HepG2 (cell line): ENCODE measurements around the gene PTGIS. TPM values are rescaled to one million over a fixed set of nuclear protein-coding genes. Genes with fewer than 3 reads are reported as not detected.

Experiments
- CEBPG ChIP-seq: IDR thresholded peaks from 2 replicates; pipeline ENCODE4 v1.6.1; 2016
- JUNB ChIP-seq: sonication (generic); formaldehyde crosslinking; IDR thresholded peaks from 2 replicates; pipeline ENCODE4 v1.8.0; 2022; ENCODE audit warnings: missing genetic modification reagents, mild to moderate bottlenecking, borderline replicate concordance
- NFATC3 ChIP-seq: sonication (generic); formaldehyde crosslinking; IDR thresholded peaks from 2 replicates; pipeline ENCODE4 v1.5.1; 2020; ENCODE audit warnings: mild to moderate bottlenecking, missing genetic modification reagents
- NR2F6 ChIP-seq, 2 experiments: IDR thresholded peaks; 2 replicates each; pipeline ENCODE4 v1.6.1; 2016; ENCODE audit warnings: antibody characterized with exemption in 1 of 2, mild to moderate bottlenecking in 1 of 2
- RERE ChIP-seq: IDR thresholded peaks from 2 replicates; pipeline ENCODE4 v1.6.1; 2016; ENCODE audit warnings: low read depth, missing genetic modification reagents, missing compliant biosample characterization
- SOX13 ChIP-seq, 3 experiments: fragments of 450-650 bp in 1 of 3; sonication (generic) in 1 of 3; formaldehyde crosslinking in 1 of 3; IDR thresholded peaks in 2 of 3; conservative IDR thresholded peaks in 1 of 3; 2 replicates each; pipeline versions ENCODE4 v1.5.0 to v1.6.1; 2016 to 2020; ENCODE audit warnings: antibody characterized with exemption in 1 of 3, mild to moderate bottlenecking in 1 of 3, missing compliant biosample characterization in 1 of 3, missing genetic modification reagents in 1 of 3, moderate library complexity in 1 of 3
- ZBTB37 ChIP-seq: sonication (generic); formaldehyde crosslinking; IDR thresholded peaks from 2 replicates; pipeline ENCODE4 v1.4.0; 2020; ENCODE audit warnings: mild to moderate bottlenecking, missing genetic modification reagents
- ZFP41 ChIP-seq: sonication (generic); formaldehyde crosslinking; IDR thresholded peaks from 2 replicates; pipeline ENCODE4 v1.4.0; 2020; ENCODE audit warnings: mild to moderate bottlenecking, missing genetic modification reagents, borderline replicate concordance
- ZNF281 ChIP-seq: sonication (generic); formaldehyde crosslinking; IDR thresholded peaks from 2 replicates; pipeline ENCODE4 v1.4.0; 2020; ENCODE audit warnings: missing genetic modification reagents, borderline replicate concordance
- ZNF331 ChIP-seq: sonication (generic); formaldehyde crosslinking; IDR thresholded peaks from 2 replicates; pipeline ENCODE4 v1.4.0; 2020; ENCODE audit warnings: missing genetic modification reagents
- ZNF343 ChIP-seq: sonication (generic); formaldehyde crosslinking; IDR thresholded peaks from 2 replicates; pipeline ENCODE4 v1.4.0; 2020; ENCODE audit warnings: mild to moderate bottlenecking, missing genetic modification reagents
- ZNF574 ChIP-seq: sonication (generic); formaldehyde crosslinking; IDR thresholded peaks from 2 replicates; pipeline ENCODE4 v1.4.0; 2020; ENCODE audit warnings: missing genetic modification reagents
- ZNF607 ChIP-seq: sonication (generic); formaldehyde crosslinking; IDR thresholded peaks from 2 replicates; pipeline ENCODE4 v1.5.1; 2020; ENCODE audit warnings: missing genetic modification reagents, mild to moderate bottlenecking, borderline replicate concordance
- ZNF619 ChIP-seq: sonication (generic); formaldehyde crosslinking; IDR thresholded peaks from 2 replicates; pipeline ENCODE4 v1.4.0; 2020; ENCODE audit warnings: mild to moderate bottlenecking, missing genetic modification reagents
- ZNF75D ChIP-seq: sonication (generic); formaldehyde crosslinking; IDR thresholded peaks from 2 replicates; pipeline ENCODE4 v1.8.1; 2023; ENCODE audit warnings: missing genetic modification reagents, mild to moderate bottlenecking, borderline replicate concordance
- polyA plus RNA-seq, 8 experiments: library from polyadenylated mRNA; depleted of rRNA in 3 of 8; stranded (reverse) in 7 of 8; unstranded in 1 of 8; fragments of >200 nt; fragmentation: Illumina TruSeq in 4 of 8; extraction: Trizol in 4 of 8; gene quantifications; 2 replicates each; pipeline versions ENCODE4 v1.2.1 to v1.2.3, GENCODE V29; 2011 to 2016; ENCODE audit warnings: low read depth in 4 of 8, missing spikeins in 1 of 8, mixed read lengths in 1 of 8; ENCODE audit not compliant: insufficient read depth in 1 of 8
- total RNA-seq, 5 experiments: library from RNA; depleted of rRNA; stranded (reverse); fragments of >200 nt; fragmentation: Illumina TruSeq; extraction: Trizol; gene quantifications; 2 replicates each; pipeline ENCODE4 v1.2.3, GENCODE V29; 2016; ENCODE audit warnings: low read depth in 1 of 5
- TF ChIP-seq, protein P1 (sequence below): IDR thresholded peaks from 2 replicates; pipeline ENCODE4 v1.6.1; 2012; ENCODE audit warnings: inconsistent platforms

The PTGIS gene
- total and polyA plus RNA-seq, 2 of the 13 experiments (the other 11 are each of a cell fraction or from before 2014, with no cell fraction given), result not detected

GRCh38 chr20:49479785-49480184, 88.2 kb downstream of the PTGIS start (continued):
- TF ChIP-seq JUNB (no peak), ZNF619 (CRISPR knock-in tag) (no peak), ZNF331 (CRISPR knock-in tag) (peak; percentile 47; the same call in 1 of the 2 replicates), NR2F6 (IDR thresholded peaks at IDR 0.05) (peak; percentile 80), NR2F6 (CRISPR knock-in tag; IDR thresholded peaks at IDR 0.05) (peak; percentile 72; the same call in 1 of the 2 replicates), ZNF343 (CRISPR knock-in tag) (0 out of 2 replicates have a peak, but pooled peaks have one; percentile 31), SOX13 (IDR thresholded peaks at IDR 0.05) (no peak), SOX13 (CRISPR knock-in tag; conservative IDR thresholded peaks at IDR 0.05 in 1 of 2, IDR thresholded peaks at IDR 0.05 in 1 of 2) (peak in 1 of 2 experiments; percentile 68; a peak in 2 of 4 replicates), NFATC3 (no peak), CEBPG (peak; percentile 39; the same call in 1 of the 2 replicates), ZNF574 (CRISPR knock-in tag) (0 out of 2 replicates have a peak, but pooled peaks have one; percentile 15), ZNF75D (CRISPR knock-in tag) (no peak), ZNF607 (CRISPR knock-in tag) (no peak), ZBTB37 (peak; percentile 88; the same call in 1 of the 2 replicates), RERE (CRISPR knock-in tag) (peak; percentile 45; the same call in 1 of the 2 replicates), ZNF281 (no peak), ZFP41 (CRISPR knock-in tag) (no peak; the same call in 1 of the 2 replicates)
- TF ChIP-seq, protein P1, sequence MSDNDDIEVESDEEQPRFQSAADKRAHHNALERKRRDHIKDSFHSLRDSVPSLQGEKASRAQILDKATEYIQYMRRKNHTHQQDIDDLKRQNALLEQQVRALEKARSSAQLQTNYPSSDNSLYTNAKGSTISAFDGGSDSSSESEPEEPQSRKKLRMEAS, result no peak
